ENCODE measurements around the gene STK35. TPM values are rescaled to one million over a fixed set of nuclear protein-coding genes. Genes with fewer than 3 reads are reported as not detected.

STK35 gene
- total RNA-seq, 3 donors from 2014 or later (not counting 1 experiment from before 2014, with no cell fraction given): 18.7 to 24.5 (median 21.9) TPM

GRCh38 chr20:2197166-2197565, 95.5 kb downstream of the STK35 start:
- Histone ChIP-seq H3K4me1 (ENCODE audit: control insufficient read depth, insufficient read depth, low read length) (no peaks in the 10 kb centered on the region), H3K27ac (ENCODE audit: low read length) (no peak overlapping the region), H3K27me3 (ENCODE audit: control insufficient read depth, insufficient read depth, low read length) (no peaks in the 10 kb centered on the region), H3K9me3 (ENCODE audit: control insufficient read depth, insufficient read depth, low read length) (no peaks in the 10 kb centered on the region), H3K36me3 (ENCODE audit: control insufficient read depth, insufficient read depth, low read length) (no peaks in the 10 kb centered on the region), H3K4me3 (ENCODE audit: low read length) (no peak overlapping the region)
- no peaks in the 10 kb centered on the region for H3K9me3 Mint-ChIP-seq
- DNase-seq (no peak), ATAC-seq (no peak)
- peaks cover 16 to 31% of the 10 kb centered on the region in 2 donors for H3K27me3 Mint-ChIP-seq (ENCODE audit: low read depth in 2 of 2)
- intact Hi-C loops (cut with micrococcal nuclease): no loop called here
- 81% methylated on average over 7 of the region's 7 CpGs for WGBS (ENCODE audit: insufficient coverage)
- H3K27ac Mint-ChIP-seq: no peak overlapping the region
- no peak overlapping the region for H3K4me3 Mint-ChIP-seq
- no peaks in the 10 kb centered on the region for H3K36me3 Mint-ChIP-seq
- no peaks in the 10 kb centered on the region for H3K4me1 Mint-ChIP-seq
- TF ChIP-seq CTCF (IDR thresholded peaks at IDR 0.05): no peak

Other genes with a start within 250 kb of the STK35 start
- 1 to 10 TPM; 1.3 to 7.5 (median 2.3) TPM for gene SIRPA, start 206.4 kb upstream of the STK35 start, total RNA-seq
- gene PDYN, start 107.8 kb upstream of the STK35 start, total RNA-seq: not detected
- not detected for gene TGM3, start 194.2 kb downstream of the STK35 start, total RNA-seq